ENCODE measurements around the gene MEGF11. TPM values are rescaled to one million over a fixed set of nuclear protein-coding genes. Genes with fewer than 3 reads are reported as not detected.

Gene MEGF11
- total RNA-seq, 4 donors from 2014 or later: 0.97 to 10.6 (median 4.0) TPM

DNA sequence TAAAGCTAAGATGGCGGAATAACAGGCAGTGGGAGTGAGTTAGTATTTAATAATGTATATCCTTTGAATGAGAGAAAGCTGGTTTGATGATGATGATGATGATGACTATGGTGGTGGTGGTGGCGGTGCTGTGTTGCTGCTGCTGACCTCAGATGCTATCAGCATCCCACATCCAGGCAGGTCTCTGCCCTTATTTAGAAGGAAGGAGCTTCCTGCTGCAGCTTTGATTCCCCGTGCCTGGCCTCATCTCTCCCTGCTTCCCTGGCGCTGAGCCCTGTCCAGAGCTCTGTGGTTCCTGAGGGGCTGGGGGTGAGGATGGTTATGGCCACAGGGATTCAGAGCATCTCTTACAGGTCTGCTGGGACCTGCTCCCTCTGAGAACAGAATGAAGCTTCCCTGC is 311.1 kb downstream of the MEGF11 start:
- DNase-seq (ENCODE audit: low spot score in 2 of 2): no peak
- H3K4me3 ChIP-seq (ENCODE audit: low read depth, poor library complexity, severe bottlenecking): no peak overlapping the region
- 82 to 86% methylated on average over 4 of the region's 4 CpGs for whole genome bisulfite sequencing, 2 donors
- TF ChIP-seq CTCF (IDR thresholded peaks at IDR 0.05): no peak
- no peak for TF ChIP-seq POLR2A (IDR thresholded peaks at IDR 0.05)
- intact Hi-C loops (cut with DNase I; ENCODE audit: low total_unique reads): no loop called here

DNA sequence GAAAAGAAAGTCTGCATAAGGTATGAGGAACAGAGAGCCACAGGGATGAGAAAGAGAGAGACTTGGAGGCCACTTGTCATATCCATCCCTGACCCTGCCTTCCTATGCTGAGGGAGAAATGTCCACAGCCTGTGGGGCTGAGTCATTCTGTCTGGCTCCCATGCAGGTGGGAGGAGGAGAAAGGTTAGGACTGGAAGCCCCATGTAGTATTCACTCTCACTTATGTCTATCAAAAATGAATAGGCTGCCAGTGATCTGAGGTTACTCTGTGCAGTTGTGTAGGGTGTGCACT is 313.0 kb downstream of the MEGF11 start:
- intact Hi-C loops (cut with DNase I; ENCODE audit: low total_unique reads): no loop called here
- no peak for DNase-seq (ENCODE audit: low spot score in 2 of 2)
- no peak overlapping the region for H3K4me3 ChIP-seq (ENCODE audit: low read depth, poor library complexity, severe bottlenecking)
- no peak for TF ChIP-seq CTCF (IDR thresholded peaks at IDR 0.05)
- TF ChIP-seq POLR2A (IDR thresholded peaks at IDR 0.05): no peak

DNA sequence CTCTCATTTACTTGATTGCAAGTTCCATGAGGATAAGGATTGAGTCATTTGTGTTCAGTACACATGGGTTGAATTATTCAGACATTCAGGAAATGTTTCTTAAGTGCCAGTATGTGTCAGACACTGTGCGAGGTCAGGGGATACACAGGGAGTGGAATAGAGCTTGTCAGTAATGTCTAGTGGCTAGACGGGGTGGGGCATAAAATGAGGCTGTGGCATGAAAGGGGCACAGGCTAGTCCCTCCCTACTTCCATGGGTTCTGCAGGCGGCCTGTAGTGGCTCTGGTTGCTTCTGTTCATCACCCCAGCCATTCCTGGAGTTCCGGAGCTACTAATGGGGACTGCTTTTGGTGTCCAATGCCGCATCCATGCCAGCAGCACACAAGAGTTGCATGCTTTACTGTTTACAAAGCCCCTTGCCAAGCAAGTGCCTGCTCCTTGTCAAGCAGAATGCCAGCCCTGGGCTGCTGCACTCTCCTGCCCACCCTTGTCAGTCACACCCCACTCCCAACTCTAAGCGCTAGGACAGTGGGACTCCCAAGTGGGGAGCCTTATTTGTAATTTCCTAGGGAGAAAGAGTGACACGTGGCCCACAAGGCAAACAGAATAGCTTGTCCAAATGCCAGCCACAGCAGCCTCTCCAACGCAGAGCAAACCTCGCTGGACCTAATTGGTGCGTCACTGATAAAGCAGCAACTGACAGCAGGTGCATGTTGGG is 313.5 kb downstream of the MEGF11 start:
- 61 to 67% methylated on average over 10 of the region's 10 CpGs for WGBS, 2 donors
- TF ChIP-seq CTCF (IDR thresholded peaks at IDR 0.05): no peak
- no peak for TF ChIP-seq POLR2A (IDR thresholded peaks at IDR 0.05)
- no peak for DNase-seq (ENCODE audit: low spot score in 2 of 2)
- intact Hi-C loops (cut with DNase I; ENCODE audit: low total_unique reads): no loop called here
- H3K4me3 ChIP-seq (ENCODE audit: low read depth, poor library complexity, severe bottlenecking): no peak overlapping the region

GRCh38 chr15:65938604-65939003 is 314.9 kb downstream of the MEGF11 start:
- intact Hi-C loops (cut with DNase I; ENCODE audit: low total_unique reads): no loop called here
- no peak for DNase-seq (ENCODE audit: low spot score in 2 of 2)
- TF ChIP-seq CTCF (IDR thresholded peaks at IDR 0.05) (no peak), POLR2A (IDR thresholded peaks at IDR 0.05) (no peak)
- no peak overlapping the region for H3K4me3 ChIP-seq (ENCODE audit: low read depth, poor library complexity, severe bottlenecking)
- WGBS, 2 donors: 85% methylated on average over 4 of the region's 4 CpGs

DNA sequence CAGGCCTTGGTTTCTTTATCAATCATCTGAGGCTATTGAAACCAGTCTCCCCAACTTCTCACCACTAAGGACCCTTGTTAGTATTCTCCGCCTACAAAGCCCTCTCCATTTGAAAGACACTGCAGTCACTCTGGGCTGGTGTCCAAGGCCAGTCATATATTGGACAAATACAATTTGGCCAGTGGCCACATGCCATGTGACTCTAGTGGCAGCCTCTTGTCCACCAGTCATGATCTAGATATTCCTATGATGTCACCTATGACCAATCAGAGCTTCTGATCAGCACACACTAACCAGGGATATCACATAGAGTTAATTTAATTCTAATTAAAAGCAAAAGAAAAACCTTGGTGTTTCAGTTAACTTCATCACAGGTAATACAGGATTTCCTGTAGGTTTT is 316.1 kb downstream of the MEGF11 start:
- no peak for DNase-seq (ENCODE audit: low spot score in 2 of 2)
- WGBS, 2 donors: 91 to 100% methylated on average over 1 of the region's 1 CpG
- intact Hi-C loops (cut with DNase I; ENCODE audit: low total_unique reads): no loop called here
- no peak overlapping the region for H3K4me3 ChIP-seq (ENCODE audit: low read depth, poor library complexity, severe bottlenecking)
- TF ChIP-seq CTCF (IDR thresholded peaks at IDR 0.05): no peak
- no peak for TF ChIP-seq POLR2A (IDR thresholded peaks at IDR 0.05)

DNA sequence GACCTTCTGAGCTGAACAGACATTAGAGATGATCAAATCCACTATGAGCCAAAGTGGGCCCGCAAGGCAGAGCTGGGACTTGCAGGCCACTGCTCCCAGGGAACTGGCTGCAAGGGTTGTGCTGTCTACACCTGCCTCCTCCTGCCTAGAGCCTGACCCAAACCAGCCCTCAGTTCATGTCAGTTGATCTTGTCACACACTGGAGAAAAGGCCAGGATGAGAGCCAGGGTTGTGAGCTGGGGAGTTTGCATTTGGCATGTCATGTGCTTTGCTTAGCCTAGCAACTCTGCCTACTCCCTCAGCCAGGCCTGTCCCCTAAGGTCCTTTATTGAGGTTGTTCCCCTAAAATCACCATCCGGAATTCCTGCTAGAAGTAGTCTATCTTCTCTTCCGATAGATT is 316.5 kb downstream of the MEGF11 start:
- DNase-seq (ENCODE audit: low spot score in 2 of 2): no peak
- no peak overlapping the region for H3K4me3 ChIP-seq (ENCODE audit: low read depth, poor library complexity, severe bottlenecking)
- intact Hi-C loops (cut with DNase I; ENCODE audit: low total_unique reads): no loop called here
- TF ChIP-seq CTCF (IDR thresholded peaks at IDR 0.05): no peak
- no peak for TF ChIP-seq POLR2A (IDR thresholded peaks at IDR 0.05)
- 88 to 100% methylated on average over 3 of the region's 3 CpGs for WGBS, 2 donors
